IMR-90 (cell line): ENCODE data around the gene VAC14.

Experiments
- BHLHE40 ChIP-seq: fragments of 150-350 bp; IDR thresholded peaks from 2 replicates; pipeline ENCODE4 v1.6.1; 2016; ENCODE audit warnings: mild to moderate bottlenecking, low read depth, low read length
- CEBPB ChIP-seq: IDR thresholded peaks from 2 replicates; pipeline ENCODE4 v1.6.1; 2012; ENCODE audit warnings: low read depth, low read length, improper control_type of control experiment
- CTCF ChIP-seq: conservative IDR thresholded peaks from 2 replicates; pipeline ENCODE4 v1.5.1; 2012; ENCODE audit warnings: mild to moderate bottlenecking, low read depth, low read length, improper control_type of control experiment
- FOS ChIP-seq: fragments of 150-350 bp; IDR thresholded peaks from 2 replicates; pipeline ENCODE4 v1.6.1; 2016; ENCODE audit warnings: low read depth, low read length
- MAFK ChIP-seq: IDR thresholded peaks from 2 replicates; pipeline ENCODE4 v1.6.1; 2012; ENCODE audit warnings: low read depth, low read length, improper control_type of control experiment
- MAZ ChIP-seq: IDR thresholded peaks from 2 replicates; pipeline ENCODE4 v1.6.1; 2012; ENCODE audit warnings: low read depth, mild to moderate bottlenecking, low read length, improper control_type of control experiment, moderate library complexity, borderline replicate concordance
- MXI1 ChIP-seq: IDR thresholded peaks from 2 replicates; pipeline ENCODE4 v1.6.1; 2012; ENCODE audit warnings: low read depth, mild to moderate bottlenecking, low read length, moderate library complexity, borderline replicate concordance
- NFE2L2 ChIP-seq: fragments of 150-350 bp; IDR thresholded peaks from 2 replicates; pipeline ENCODE4 v1.6.1; 2016; ENCODE audit warnings: low read depth, mild to moderate bottlenecking, low read length
- POLR2A ChIP-seq: IDR thresholded peaks from 2 replicates; pipeline ENCODE4 v1.6.1; 2012; ENCODE audit warnings: mild to moderate bottlenecking, low read depth, low read length
- RAD21 ChIP-seq: IDR thresholded peaks from 2 replicates; pipeline ENCODE4 v1.6.1; 2012; ENCODE audit warnings: low read length, improper control_type of control experiment
- RFX5 ChIP-seq: IDR thresholded peaks from 2 replicates; pipeline ENCODE4 v1.8.0; 2012; ENCODE audit warnings: low read depth, mild to moderate bottlenecking, low read length, moderate library complexity
- USF2 ChIP-seq: fragments of 150-350 bp; IDR thresholded peaks from 2 replicates; pipeline ENCODE4 v1.6.1; 2017; ENCODE audit warnings: mild to moderate bottlenecking, antibody characterized with exemption, low read length, low read depth

DNA sequence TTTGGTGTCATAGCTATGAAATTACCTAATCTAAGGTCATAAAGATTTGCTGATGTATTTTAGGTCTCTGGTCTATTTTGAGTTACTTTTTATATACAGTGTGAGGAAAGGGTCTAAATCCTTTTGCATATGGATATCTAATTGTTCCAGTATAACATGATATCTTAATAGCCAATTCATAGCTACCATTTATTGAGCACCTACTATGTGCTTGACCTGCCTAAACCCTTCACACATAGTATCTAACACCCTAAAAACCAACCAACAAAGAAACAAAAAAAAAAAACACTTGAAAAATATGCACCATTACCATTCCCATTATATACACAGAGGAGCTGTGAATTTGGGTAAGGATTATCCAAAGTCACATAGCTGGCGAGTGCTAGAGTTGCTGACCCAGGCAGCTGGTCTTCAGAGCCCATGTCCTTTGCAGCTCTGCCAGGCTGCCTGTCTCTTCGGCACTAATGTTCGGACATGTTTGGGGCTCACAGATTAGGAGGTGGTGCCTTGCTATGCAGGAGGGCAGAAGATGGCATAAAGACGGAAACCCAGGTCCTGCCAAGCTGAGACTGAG, 66.3 kb downstream of the VAC14 start:
- TF ChIP-seq CTCF (no peak), POLR2A (no peak), RAD21 (no peak), MAZ (no peak), RFX5 (no peak), MXI1 (no peak), BHLHE40 (no peak), MAFK (no peak), CEBPB (no peak), USF2 (no peak), FOS (no peak), NFE2L2 (no peak)
